ENCODE measurements around the gene PRICKLE3. TPM values are rescaled to one million over a fixed set of nuclear protein-coding genes. Genes with fewer than 3 reads are reported as not detected.
A peak's percentile ranks its signal among the peaks of the same experiment; 100 is the strongest.

The PRICKLE3 gene
- total RNA-seq, 1 donor from 2014 or later = 14.2 TPM

GRCh38 chrX:49171752-49172279 lies 14.4 kb downstream of the PRICKLE3 start, which contains the start of gene PLP2:
Gene PLP2, plus strand, starts transcription at chrX:49171898. Its CDS starts 103 bp downstream, at chrX:49172001.
- Mint-ChIP-seq H3K4me3 (ENCODE audit: unreplicated experiment) (peak within 1 kb of the TSS; percentile 86), H3K9me3 (ENCODE audit: unreplicated experiment) (no peaks in the 10 kb centered on the region), H3K27me3 (ENCODE audit: low read depth, unreplicated experiment) (no peaks in the 10 kb centered on the region), H3K36me3 (ENCODE audit: low read depth, unreplicated experiment) (peaks cover 7% of the 10 kb centered on the region), H3K27ac (ENCODE audit: unreplicated experiment) (peak within 1 kb of the TSS; percentile 62), H3K4me1 (ENCODE audit: low read depth, unreplicated experiment) (peaks cover 4% of the 10 kb centered on the region)
- no peak for TF ChIP-seq CTCF (IDR thresholded peaks at IDR 0.05; ENCODE audit: insufficient read depth, low read depth, low read length)
- TF ChIP-seq EZH2 (IDR thresholded peaks at IDR 0.05; ENCODE audit: insufficient read depth, low read length) = no peak
- Histone ChIP-seq H3K4me3 (ENCODE audit: insufficient read depth, low read depth, low read length) (peak within 1 kb of the TSS; percentile 75), H2AFZ (ENCODE audit: low read depth, low read length) (peak within 1 kb of the TSS; percentile 54), H3K9me3 (ENCODE audit: insufficient read depth, low read depth, low read length) (no peaks in the 10 kb centered on the region), H3K4me2 (ENCODE audit: low read length) (peak within 1 kb of the TSS; percentile 88), H3K36me3 (ENCODE audit: insufficient read depth, low read length) (no peaks in the 10 kb centered on the region), H3K27ac (ENCODE audit: low read depth, low read length) (peak within 1 kb of the TSS; percentile 77), H3K9ac (ENCODE audit: low read length) (peak within 1 kb of the TSS; percentile 87), H4K20me1 (ENCODE audit: insufficient read depth, low read length) (peaks cover 9% of the 10 kb centered on the region), H3K27me3 (ENCODE audit: insufficient read depth, low read length) (no peaks in the 10 kb centered on the region), H3K4me1 (ENCODE audit: insufficient read depth, low read length) (peaks cover 17% of the 10 kb centered on the region), H3K79me2 (ENCODE audit: insufficient read depth, low read length) (peaks cover 22% of the 10 kb centered on the region)
- DNase-seq (ENCODE audit: low read depth) (peak; percentile 24), FAIRE-seq (no peak)

- Histone ChIP-seq H3K79me2 (ENCODE audit: insufficient read depth, low read length) (peaks cover 9% of the 10 kb centered on the region), H4K20me1 (ENCODE audit: insufficient read depth, low read length) (peaks cover 2% of the 10 kb centered on the region), H3K27me3 (ENCODE audit: insufficient read depth, low read length) (no peaks in the 10 kb centered on the region), H3K36me3 (ENCODE audit: insufficient read depth, low read length) (no peaks in the 10 kb centered on the region), H3K27ac (ENCODE audit: low read depth, low read length) (peak overlapping the region; percentile 76), H2AFZ (ENCODE audit: low read depth, low read length) (no peak overlapping the region), H3K9me3 (ENCODE audit: insufficient read depth, low read depth, low read length) (no peaks in the 10 kb centered on the region), H3K4me3 (ENCODE audit: insufficient read depth, low read depth, low read length) (peak overlapping the region; percentile 56), H3K9ac (ENCODE audit: low read length) (peak overlapping the region; percentile 82), H3K4me1 (ENCODE audit: insufficient read depth, low read length) (peaks cover 16% of the 10 kb centered on the region), H3K4me2 (ENCODE audit: low read length) (peak overlapping the region; percentile 89)
- TF ChIP-seq CTCF (IDR thresholded peaks at IDR 0.05; ENCODE audit: insufficient read depth, low read depth, low read length) = no peak
- no peak for TF ChIP-seq EZH2 (IDR thresholded peaks at IDR 0.05; ENCODE audit: insufficient read depth, low read length)
- Mint-ChIP-seq H3K4me1 (ENCODE audit: low read depth, unreplicated experiment) (peaks cover 4% of the 10 kb centered on the region), H3K36me3 (ENCODE audit: low read depth, unreplicated experiment) (no peaks in the 10 kb centered on the region), H3K27ac (ENCODE audit: unreplicated experiment) (peak overlapping the region; percentile 69), H3K9me3 (ENCODE audit: unreplicated experiment) (no peaks in the 10 kb centered on the region), H3K4me3 (ENCODE audit: unreplicated experiment) (peak overlapping the region; percentile 71), H3K27me3 (ENCODE audit: low read depth, unreplicated experiment) (no peaks in the 10 kb centered on the region)
- DNase-seq (ENCODE audit: low read depth) = no peak
- peak; percentile 93 for FAIRE-seq
Observed at GRCh38 chrX:49167740-49168108, 18.4 kb downstream of the PRICKLE3 start.
